GM12878 (cell line): ENCODE measurements around the gene SLC2A4RG. TPM values are rescaled to one million over a fixed set of nuclear protein-coding genes. Genes with fewer than 3 reads are reported as not detected.

Source experiments
- ATAC-seq: fragments of 200-7000 bp; cut with Tn5 transposase; 3 replicates; pipeline ENCODE4 v1.9.1; 2020; ENCODE audit warnings: mild to moderate bottlenecking, moderate library complexity
- BruUV-seq: library from RNA; stranded (reverse); fragments of 400-500 nt; replicated peaks from 2 replicates; lab custom pipeline; 2021; lab: Mats Ljungman, UMichigan
- CTCF ChIA-PET: fragments of 300-600 bp; sonication (Branson Sonifier 250); formaldehyde crosslinking; extraction: SDS; loops from one replicate; lab custom pipeline; 2021; ENCODE audit warnings: inconsistent platforms; lab: Yijun Ruan, JAX
- POLR2A ChIA-PET: fragments of 350-600 bp; formaldehyde crosslinking; extraction: SDS; loops from one replicate; lab custom pipeline; 2021; ENCODE audit warnings: inconsistent platforms; lab: Charles Lee
- RAD21 ChIA-PET: fragments of 300-600 bp; sonication (Branson Sonifier 250); formaldehyde crosslinking; loops from one replicate; lab custom pipeline; 2023; ENCODE audit warnings: antibody characterized with exemption; ENCODE audit not compliant: unreplicated experiment; lab: Charles Lee
- SMC1A ChIA-PET: fragments of 300-600 bp; sonication (Branson Sonifier 250); formaldehyde crosslinking; loops from one replicate; lab custom pipeline; 2023; ENCODE audit not compliant: unreplicated experiment, uncharacterized antibody; lab: Charles Lee
- DNase-seq: peaks from one replicate; pipeline ENCODE4 v3.0.0-alpha.2; 2011; ENCODE audit warnings: low read depth, low spot score
- FAIRE-seq: peaks from 3 replicates; lab custom pipeline; 2011; peaks lifted over from hg19 to GRCh38; lab: Jason Lieb, UNC
- H2AFZ ChIP-seq: 2 replicates; pipeline ENCODE4 v1.6.0; 2011; ENCODE audit warnings: low read depth, low read length, control low read depth; ENCODE audit not compliant: control insufficient read depth
- H3K27ac ChIP-seq: 2 replicates; pipeline ENCODE4 v1.5.1; 2011; ENCODE audit warnings: control low read depth; ENCODE audit not compliant: control insufficient read depth, insufficient read depth
- H3K27me3 ChIP-seq, 2 experiments: replicated peaks in 1 of 2; 2 replicates each; pipeline versions ENCODE4 v1.6.0 to v1.6.1; 2011; ENCODE audit warnings: low read length in 1 of 2; ENCODE audit not compliant: control insufficient read depth in 2 of 2, insufficient read depth in 2 of 2
- H3K36me3 ChIP-seq, 2 experiments: 2 replicates each; pipeline ENCODE4 v1.5.1; 2011; ENCODE audit warnings: low read length in 1 of 2; ENCODE audit not compliant: control insufficient read depth in 2 of 2, insufficient read depth in 2 of 2
- H3K4me1 ChIP-seq: 2 replicates; pipeline ENCODE4 v1.6.1; 2011; ENCODE audit warnings: mild to moderate bottlenecking, low read length, moderate library complexity, mixed read lengths; ENCODE audit not compliant: control insufficient read depth, insufficient read depth
- H3K4me2 ChIP-seq: 2 replicates; pipeline ENCODE4 v1.6.0; 2011; ENCODE audit warnings: control low read depth; ENCODE audit not compliant: control insufficient read depth, insufficient read depth
- H3K4me3 ChIP-seq: fragments of 200-600 bp; sonication (generic); 2 replicates; pipeline ENCODE4 v1.5.1; 2016
- H3K79me2 ChIP-seq: 2 replicates; pipeline ENCODE4 v1.6.0; 2011; ENCODE audit warnings: low read length; ENCODE audit not compliant: control insufficient read depth, insufficient read depth
- H3K9ac ChIP-seq: 2 replicates; pipeline ENCODE4 v1.8.0; 2011; ENCODE audit warnings: low read length, control low read depth, mixed read lengths; ENCODE audit not compliant: control insufficient read depth, insufficient read depth
- H3K9me3 ChIP-seq: replicated peaks from 3 replicates; pipeline ENCODE4 v1.5.1; 2011; ENCODE audit warnings: mild to moderate bottlenecking, low read length; ENCODE audit not compliant: control insufficient read depth, insufficient read depth
- H4K20me1 ChIP-seq: 2 replicates; pipeline ENCODE4 v1.6.0; 2011; ENCODE audit not compliant: control insufficient read depth, insufficient read depth
- BACH1 ChIP-seq: fragments of 450-650 bp; IDR thresholded peaks from 2 replicates; pipeline ENCODE4 v1.6.1; 2017; ENCODE audit warnings: mild to moderate bottlenecking, borderline replicate concordance
- BMI1 ChIP-seq: fragments of 450-650 bp; IDR thresholded peaks from 2 replicates; pipeline ENCODE4 v1.6.1; 2016; ENCODE audit warnings: mild to moderate bottlenecking, moderate library complexity, borderline replicate concordance
- CREM ChIP-seq: IDR thresholded peaks from 2 replicates; pipeline ENCODE4 v1.6.1; 2014; ENCODE audit warnings: antibody characterized with exemption, low read depth
- HDAC2 ChIP-seq: fragments of 200-600 bp; sonication (generic); IDR thresholded peaks from 2 replicates; pipeline ENCODE4 v1.6.1; 2017
- IKZF1 ChIP-seq: fragments of 450-650 bp; conservative IDR thresholded peaks from 2 replicates; pipeline ENCODE4 v1.6.1; 2017; ENCODE audit warnings: antibody characterized with exemption, mild to moderate bottlenecking
- IRF4 ChIP-seq: IDR thresholded peaks from 2 replicates; pipeline ENCODE4 v1.6.1; 2011; ENCODE audit warnings: low read depth, low read length
- MEF2A ChIP-seq: IDR thresholded peaks from 2 replicates; pipeline ENCODE4 v1.6.1; 2011; ENCODE audit warnings: low read depth, mild to moderate bottlenecking, low read length, moderate library complexity; ENCODE audit not compliant: insufficient read depth
- MLLT1 ChIP-seq: fragments of 450-650 bp; IDR thresholded peaks from 2 replicates; pipeline ENCODE4 v1.6.1; 2016; ENCODE audit warnings: mild to moderate bottlenecking
- MYC ChIP-seq: IDR thresholded peaks from 2 replicates; pipeline ENCODE4 v1.6.1; 2011; ENCODE audit warnings: mild to moderate bottlenecking, low read length, moderate library complexity, inconsistent platforms; ENCODE audit not compliant: insufficient read depth, insufficient replicate concordance, insufficient read length, severe bottlenecking
- NR2F1 ChIP-seq: fragments of 450-650 bp; conservative IDR thresholded peaks from 2 replicates; pipeline ENCODE4 v1.6.1; 2017; ENCODE audit warnings: mild to moderate bottlenecking
- POLR2AphosphoS2 ChIP-seq: IDR thresholded peaks from 2 replicates; pipeline ENCODE4 v1.6.1; 2011; ENCODE audit warnings: low read depth, mild to moderate bottlenecking, low read length, improper control_type of control experiment, moderate library complexity
- RBBP5 ChIP-seq: fragments of 200-600 bp; sonication (generic); conservative IDR thresholded peaks from 2 replicates; pipeline ENCODE4 v1.6.1; 2016
- RCOR1 ChIP-seq: conservative IDR thresholded peaks from 2 replicates; pipeline ENCODE4 v1.6.1; 2012; ENCODE audit warnings: low read depth, low read length, improper control_type of control experiment
- RUNX3 ChIP-seq: IDR thresholded peaks from 2 replicates; pipeline ENCODE4 v1.6.1; 2012; ENCODE audit warnings: low read length, inconsistent platforms
- SIN3A ChIP-seq: IDR thresholded peaks from 2 replicates; pipeline ENCODE4 v1.6.1; 2012; ENCODE audit warnings: low read depth, low read length, improper control_type of control experiment
- STAT1 ChIP-seq: fragments of 450-650 bp; conservative IDR thresholded peaks from 2 replicates; pipeline ENCODE4 v1.6.1; 2014; ENCODE audit warnings: antibody characterized with exemption, mild to moderate bottlenecking
- TBL1XR1 ChIP-seq: IDR thresholded peaks from 2 replicates; pipeline ENCODE4 v1.6.1; 2012; ENCODE audit warnings: low read depth, low read length, improper control_type of control experiment
- ZSCAN29 ChIP-seq: fragments of 450-650 bp; IDR thresholded peaks from 2 replicates; pipeline ENCODE4 v1.6.1; 2017; ENCODE audit warnings: mild to moderate bottlenecking, moderate library complexity
- ZZZ3 ChIP-seq: IDR thresholded peaks from 2 replicates; pipeline ENCODE4 v1.6.1; 2011; ENCODE audit warnings: low read depth; ENCODE audit not compliant: control insufficient read depth, insufficient read length
- WGBS: methylation state at CpG from one replicate; pipeline ENCODE4 v1.1.6; 2016; ENCODE audit warnings: low lambda C conversion rate; ENCODE audit not compliant: insufficient replicate concordance, insufficient coverage; ENCODE audit errors: missing lambda C conversion rate; 5-methylcytosine and 5-hydroxymethylcytosine counted together
- in situ Hi-C: fragments of 300-500 bp; cut with MboI; formaldehyde crosslinking; loops from 9 replicates; pipeline ENCODE4 v1.14.3; 2018; ENCODE audit warnings: mixed read lengths
- intact Hi-C: fragments of 100-400 bp; cut with micrococcal nuclease; formaldehyde crosslinking; loops from one replicate; pipeline ENCODE4 v1.14.2; 2022; ENCODE audit not compliant: unreplicated experiment
- polyA plus RNA-seq, 11 experiments: library from polyadenylated mRNA; depleted of rRNA in 4 of 11; unstranded in 6 of 11; stranded (reverse) in 5 of 11; fragments of >200 nt; fragmentation: Nextera tagmentation in 4 of 11; fragmentation: Illumina TruSeq in 1 of 11; extraction: Ambion mirVana in 4 of 11; extraction: Trizol in 1 of 11; gene quantifications; 1 replicate in 1 of 11; 2 replicates in 10 of 11; pipeline versions ENCODE4 v1.2.1 to v1.2.3, GENCODE V29; 2011 to 2016; ENCODE audit warnings: inconsistent platforms in 2 of 11, missing spikeins in 2 of 11, low read depth in 1 of 11
- total RNA-seq, 4 experiments: library from RNA; depleted of rRNA in 3 of 4; stranded (reverse); fragments of >200 nt in 3 of 4; fragmentation: Illumina TruSeq in 1 of 4; extraction: Trizol in 1 of 4; gene quantifications; 2 replicates each; pipeline versions ENCODE4 v1.2.1 to v1.2.3, GENCODE V29; 2013 to 2021

SLC2A4RG gene
- total and polyA plus RNA-seq, 10 of the 15 experiments (the other 5 are each of a cell fraction or from before 2014, with no cell fraction given), result 0.34 to 65.9 (median 13.3) TPM

GRCh38 chr20:63787749-63788148 is 48.2 kb downstream of the SLC2A4RG start:
- CTCF ChIA-PET, result interaction anchor here (0.6 to 4.2 kb wide), 4 partner anchors 10 to 333 kb away, joined by 3 to 38 read pairs (median 6); partner anchors contain the start of gene TPD52L2
- Histone ChIP-seq H4K20me1 (no peaks in the 10 kb centered on the region), H3K4me2 (no peak overlapping the region), H3K27ac (no peak overlapping the region), H3K9me3 (no peaks in the 10 kb centered on the region), H2AFZ (no peak overlapping the region), H3K4me1 (no peaks in the 10 kb centered on the region), H3K27me3 (no peaks in the 10 kb centered on the region), H3K9ac (no peak overlapping the region), H3K4me3 (no peak overlapping the region), H3K36me3 (no peaks in the 10 kb centered on the region), H3K79me2 (no peaks in the 10 kb centered on the region)
- in situ Hi-C loops (no loop called here), intact Hi-C loops (loop anchor here (2.0 kb wide), 3 partner anchors 77 to 89 kb away; partner anchors contain the start of genes ARFRP1 and TPD52L2)
- no TSS peak for BruUV-seq
- FAIRE-seq (no peak), ATAC-seq (no peak), DNase-seq (no peak)
- SMC1A ChIA-PET, result no interaction called here
- POLR2A ChIA-PET, result no interaction called here
- 75% methylated on average over 16 of the region's 16 CpGs for WGBS
- TF ChIP-seq ZSCAN29 (no peak), RBBP5 (no peak), MEF2A (no peak), SIN3A (no peak), IRF4 (no peak), BACH1 (no peak), STAT1 (no peak)
- RAD21 ChIA-PET, result interaction anchor here (1.2 kb wide), 1 partner anchor 250 kb away, joined by 3 read pairs; no protein-coding TSS in a partner anchor

- Histone ChIP-seq H3K27ac (no peak overlapping the region), H3K36me3 (no peaks in the 10 kb centered on the region), H3K9me3 (no peaks in the 10 kb centered on the region), H4K20me1 (no peaks in the 10 kb centered on the region), H3K9ac (no peak overlapping the region), H3K4me1 (no peaks in the 10 kb centered on the region), H3K27me3 (no peaks in the 10 kb centered on the region), H3K4me2 (no peak overlapping the region), H3K79me2 (no peaks in the 10 kb centered on the region), H3K4me3 (no peak overlapping the region), H2AFZ (no peak overlapping the region)
- WGBS, result 84% methylated on average over 55 of the region's 57 CpGs
- FAIRE-seq, result no peak
- intact Hi-C loops, result no loop called here
- TF ChIP-seq RCOR1 (no peak), ZZZ3 (no peak), IKZF1 (no peak), POLR2AphosphoS2 (no peak), CREM (no peak), MLLT1 (no peak), HDAC2 (no peak), MYC (no peak), RUNX3 (no peak), NR2F1 (no peak), TBL1XR1 (no peak), BMI1 (no peak)
- DNase-seq, result no peak
- no TSS peak for BruUV-seq
- POLR2A ChIA-PET, result interaction anchor here (0.6 kb wide), 1 partner anchor 16 kb away, joined by 3 read pairs; no protein-coding TSS in a partner anchor
- SMC1A ChIA-PET, result no interaction called here
- CTCF ChIA-PET, result interaction anchor here (0.8 kb wide), 1 partner anchor 75 kb away, joined by 3 read pairs; the partner anchor contains the start of gene TPD52L2
- in situ Hi-C loops, result no loop called here
- RAD21 ChIA-PET, result no interaction called here
- ATAC-seq, result no peak
Measured at GRCh38 chr20:63789836-63790571, 50.4 kb downstream of the SLC2A4RG start.
